Stimulated activated effector memory CD8-positive, alpha-beta T cell treated with anti-CD3 and anti-CD28 coated beads, Interleukin-12 subunit alpha, Interleukin-12 subunit beta, amount 100 ng/mL, for 72 hours (primary cell): ENCODE data around the gene LRMDA.
A peak's percentile ranks its signal among the peaks of the same experiment; 100 is the strongest.
"Not testable (repeated sequence)": the region's sequence is repeated elsewhere in the genome, so short reads cannot be mapped to it uniquely, and the experiment has no call there.

Experiments
- ATAC-seq: fragments of 150-1000 bp; cut with Tn5 transposase; 2 replicates; pipeline ENCODE4 v1.10.0; 2021
- DNase-seq, 2 donors: peaks; one replicate each; pipeline ENCODE4 v3.0.0; 2021 to 2022; ENCODE audit warnings: low spot score in 2 of 2
- H3K27ac Mint-ChIP-seq: one replicate; pipeline ENCODE4 v1.8.0; 2022; ENCODE audit warnings: mild to moderate bottlenecking, mixed read lengths
- H3K36me3 Mint-ChIP-seq: one replicate; pipeline ENCODE4 v1.8.0; 2022; ENCODE audit warnings: mild to moderate bottlenecking, mixed read lengths
- H3K4me1 Mint-ChIP-seq: one replicate; pipeline ENCODE4 v1.8.0; 2022; ENCODE audit warnings: mixed read lengths
- H3K4me3 Mint-ChIP-seq: one replicate; pipeline ENCODE4 v1.8.0; 2022; ENCODE audit warnings: mild to moderate bottlenecking, mixed read lengths
- H3K9me3 Mint-ChIP-seq: one replicate; pipeline ENCODE4 v1.8.0; 2022; ENCODE audit warnings: mixed read lengths

Gene LRMDA

DNA sequence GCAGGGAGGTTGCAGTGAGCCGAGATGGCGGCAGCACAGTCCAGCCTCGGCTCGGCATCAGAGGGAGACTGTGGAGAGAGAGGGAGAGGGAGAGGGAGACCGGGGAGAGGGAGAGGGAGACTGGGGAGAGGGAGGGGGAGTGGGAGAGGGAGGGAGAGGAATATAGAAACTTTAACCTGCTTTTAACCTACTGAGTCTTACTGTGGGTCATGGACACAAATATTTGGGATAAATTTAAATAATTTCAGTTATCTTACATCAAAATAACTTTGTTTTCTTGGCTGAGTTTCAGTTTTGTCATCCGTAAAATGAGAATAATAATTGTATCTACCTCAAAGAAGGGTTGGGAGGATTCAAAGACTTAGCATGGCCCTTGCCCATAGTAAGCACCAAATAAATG is 319.8 kb downstream of the LRMDA start:
- Mint-ChIP-seq H3K36me3 (no peaks in the 10 kb centered on the region), H3K27ac (no peak overlapping the region), H3K4me3 (no peak overlapping the region), H3K4me1 (no peaks in the 10 kb centered on the region), H3K9me3 (no peaks in the 10 kb centered on the region)
- DNase-seq: no peak
- ATAC-seq: no peak

DNA sequence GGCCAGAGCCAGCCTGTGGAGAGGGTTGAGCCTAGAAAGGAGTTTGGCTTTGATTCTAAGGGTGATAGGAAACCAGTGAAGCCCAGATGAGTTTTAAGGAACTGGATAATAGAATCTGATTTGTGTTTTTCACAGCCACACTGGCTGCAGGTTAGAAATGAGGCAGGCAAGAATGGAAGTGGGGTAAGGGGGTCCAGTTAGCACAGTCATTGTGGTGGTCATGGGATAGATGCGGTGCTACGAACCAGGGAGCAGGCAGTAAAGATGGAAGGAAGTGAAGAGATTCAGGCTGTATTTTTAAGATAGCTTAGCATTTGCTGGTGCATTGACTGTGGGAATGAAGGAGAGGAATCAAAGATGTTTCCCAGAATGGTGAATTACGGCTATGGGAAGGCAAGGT is 322.2 kb downstream of the LRMDA start:
- Mint-ChIP-seq H3K36me3 (no peaks in the 10 kb centered on the region), H3K9me3 (no peaks in the 10 kb centered on the region), H3K4me3 (no peak overlapping the region), H3K27ac (no peak overlapping the region), H3K4me1 (no peaks in the 10 kb centered on the region)
- no peak for DNase-seq
- no peak for ATAC-seq

DNA sequence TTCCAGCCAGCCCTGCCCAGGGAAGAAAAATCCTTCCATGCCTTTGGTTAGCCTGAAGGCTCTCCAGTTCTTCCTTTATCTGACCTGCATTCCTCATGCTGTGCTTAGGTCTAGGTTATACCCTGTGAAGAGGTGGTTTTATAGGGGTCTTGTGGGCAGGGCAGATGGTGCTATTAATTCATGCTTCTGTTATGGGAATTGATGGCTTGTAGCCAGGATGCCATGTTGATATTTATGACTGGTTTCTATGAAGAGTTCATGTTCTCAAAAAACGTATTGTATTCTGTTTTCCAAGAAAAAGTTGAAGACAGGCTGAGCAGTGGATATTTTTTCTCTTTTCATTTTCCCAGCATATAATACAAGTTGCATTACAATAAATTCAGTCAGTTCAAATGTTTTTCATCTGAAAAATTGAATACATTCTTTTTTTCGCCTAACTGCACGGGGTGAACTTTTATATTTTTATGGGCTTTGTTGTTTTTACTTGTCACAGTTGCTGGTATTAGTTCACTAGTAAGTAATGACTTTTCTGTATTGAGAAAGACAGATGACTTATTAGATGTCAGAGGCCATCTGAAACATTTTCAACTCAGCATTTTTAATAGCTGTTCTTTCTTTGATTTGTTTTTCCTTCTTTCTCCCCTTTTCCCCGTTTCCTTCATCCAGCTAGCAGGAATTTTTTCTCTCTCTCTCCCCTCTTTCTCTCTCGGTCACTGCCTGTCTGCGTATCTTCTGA is 322.8 kb downstream of the LRMDA start:
- Mint-ChIP-seq H3K4me1 (no peaks in the 10 kb centered on the region), H3K36me3 (no peaks in the 10 kb centered on the region), H3K9me3 (no peaks in the 10 kb centered on the region), H3K27ac (no peak overlapping the region), H3K4me3 (no peak overlapping the region)
- DNase-seq (no peak), ATAC-seq (no peak)

DNA sequence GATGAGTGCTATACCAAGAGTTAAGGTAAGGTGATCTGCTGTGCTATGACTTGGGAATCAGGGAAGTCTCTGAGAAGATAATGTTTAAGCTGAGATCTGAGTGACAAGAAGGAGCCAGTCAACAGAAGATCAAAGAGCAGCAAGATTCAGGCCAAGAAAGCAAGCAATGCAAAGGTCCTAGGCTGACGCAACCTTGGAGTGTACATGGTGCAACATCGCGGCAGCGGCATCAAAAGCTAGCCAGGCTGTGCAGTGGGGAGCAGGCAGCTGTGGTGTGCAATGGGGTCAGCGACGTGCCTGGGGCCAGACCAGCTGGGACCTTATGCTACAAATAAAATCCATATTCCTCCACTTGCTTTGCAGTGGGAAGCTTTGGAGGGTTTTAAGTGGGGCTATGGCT is 324.1 kb downstream of the LRMDA start:
- Mint-ChIP-seq H3K36me3 (no peaks in the 10 kb centered on the region), H3K27ac (no peak overlapping the region), H3K4me3 (no peak overlapping the region), H3K4me1 (no peaks in the 10 kb centered on the region), H3K9me3 (no peaks in the 10 kb centered on the region)
- ATAC-seq (no peak), DNase-seq (no peak)

DNA sequence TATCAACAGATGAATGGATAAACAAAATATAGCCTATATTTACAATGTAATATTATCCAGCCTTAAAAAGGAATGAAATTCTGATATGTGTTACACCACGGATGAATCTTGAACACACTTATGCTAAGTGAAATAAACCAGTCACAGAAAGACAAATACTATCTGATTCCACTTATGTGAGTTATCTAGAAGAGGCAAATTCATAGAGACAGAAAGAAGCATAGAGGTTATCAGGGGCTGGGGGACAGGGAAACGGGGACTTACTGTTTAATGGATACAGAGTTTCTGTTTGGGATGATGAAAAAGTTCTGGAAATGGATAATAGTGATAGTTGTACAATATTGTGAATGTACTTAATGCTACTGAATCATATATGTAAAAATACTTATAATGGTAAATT is 329.9 kb downstream of the LRMDA start:
- Mint-ChIP-seq H3K4me1 (no peaks in the 10 kb centered on the region), H3K27ac (no peak overlapping the region), H3K4me3 (no peak overlapping the region), H3K36me3 (no peaks in the 10 kb centered on the region), H3K9me3 (no peaks in the 10 kb centered on the region)
- DNase-seq: no peak
- ATAC-seq: no peak

DNA sequence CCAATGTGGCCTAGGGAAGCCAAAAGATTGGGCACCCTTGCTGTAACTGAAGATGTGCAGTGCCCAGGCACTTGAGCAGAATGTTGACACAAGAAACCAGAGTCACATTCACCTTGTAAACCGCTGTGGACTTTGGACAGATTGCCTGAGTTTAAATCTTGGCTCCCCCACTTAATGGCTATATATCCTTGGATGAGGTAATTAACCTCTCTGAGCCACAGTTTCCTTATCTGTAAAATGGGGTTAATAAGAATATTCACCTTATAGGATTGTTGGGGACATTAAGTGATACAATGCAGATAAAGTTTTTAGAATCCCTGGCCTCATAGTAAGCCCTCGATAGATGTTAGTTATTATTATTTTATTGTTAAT is 331.0 kb downstream of the LRMDA start:
- H3K4me1 Mint-ChIP-seq: no peaks in the 10 kb centered on the region
- ATAC-seq: no peak
- no peaks in the 10 kb centered on the region for H3K36me3 Mint-ChIP-seq
- no peak overlapping the region for H3K4me3 Mint-ChIP-seq
- no peak for DNase-seq
- no peaks in the 10 kb centered on the region for H3K9me3 Mint-ChIP-seq
- H3K27ac Mint-ChIP-seq: no peak overlapping the region

DNA sequence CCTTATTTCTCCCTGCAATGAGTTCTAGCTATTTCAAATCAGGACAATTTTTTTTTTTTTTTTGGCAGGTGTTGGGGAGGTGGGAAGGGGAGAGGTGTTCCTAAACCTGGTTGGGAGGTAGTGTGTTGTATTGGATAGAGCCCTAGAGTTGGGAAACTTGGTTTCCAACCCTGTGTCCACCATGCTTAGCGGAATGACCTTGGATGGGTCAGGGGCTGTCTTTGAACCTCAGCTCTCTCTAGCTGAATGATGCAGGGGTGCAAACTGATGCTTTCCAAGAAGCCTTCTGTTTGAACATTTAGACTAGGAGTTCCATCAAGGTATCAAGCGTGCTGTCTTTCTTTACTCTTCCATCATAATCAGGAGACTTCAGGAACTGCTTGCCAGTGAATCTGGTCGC is 332.2 kb downstream of the LRMDA start:
- DNase-seq (no peak), ATAC-seq (no peak)
- no peaks in the 10 kb centered on the region for H3K9me3 Mint-ChIP-seq
- H3K36me3 Mint-ChIP-seq: no peaks in the 10 kb centered on the region
- H3K27ac Mint-ChIP-seq: no peak overlapping the region
- H3K4me3 Mint-ChIP-seq: no peak overlapping the region
- H3K4me1 Mint-ChIP-seq: no peaks in the 10 kb centered on the region

DNA sequence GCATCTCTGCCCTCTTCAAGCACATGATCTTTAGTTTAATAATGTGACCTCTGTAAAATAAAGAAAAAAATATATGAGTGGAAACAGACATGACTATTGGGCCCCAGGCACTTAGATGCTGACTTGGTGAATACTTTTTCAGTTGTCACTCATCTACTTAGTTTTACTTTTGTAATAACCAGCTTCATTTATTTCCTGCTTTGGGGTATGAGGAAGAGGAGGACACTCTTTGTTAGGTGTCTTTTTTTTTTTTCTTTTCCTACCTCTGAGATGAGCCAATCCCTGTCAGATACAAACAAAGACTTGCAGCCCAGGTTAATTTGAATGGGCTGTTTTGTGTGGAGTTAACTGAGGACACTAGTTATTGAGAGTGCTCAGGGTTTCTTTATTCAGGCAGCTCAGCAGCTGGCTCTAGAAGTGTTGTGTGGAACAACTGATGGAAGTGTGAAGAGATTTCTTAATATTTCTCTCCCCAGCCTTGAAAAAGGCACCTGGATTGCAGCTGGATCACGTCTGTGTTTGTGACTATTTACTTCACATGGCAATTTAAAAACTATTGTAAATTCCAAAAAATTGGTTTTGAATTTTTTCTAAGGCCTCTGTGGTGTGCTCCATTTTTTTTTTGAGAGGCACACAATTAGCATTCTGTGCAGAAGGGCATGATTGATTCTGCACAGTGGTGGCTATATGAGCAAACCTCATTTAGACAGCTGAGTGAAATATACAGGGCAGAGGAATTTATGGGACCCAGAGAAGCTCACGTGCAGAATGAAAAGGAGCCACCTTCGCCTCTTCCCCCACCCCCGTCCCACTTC is 333.8 kb downstream of the LRMDA start:
- no peaks in the 10 kb centered on the region for H3K36me3 Mint-ChIP-seq
- DNase-seq (no peak), ATAC-seq (no peak)
- no peaks in the 10 kb centered on the region for H3K9me3 Mint-ChIP-seq
- no peak overlapping the region for H3K27ac Mint-ChIP-seq
- H3K4me1 Mint-ChIP-seq: no peaks in the 10 kb centered on the region
- H3K4me3 Mint-ChIP-seq: no peak overlapping the region

DNA sequence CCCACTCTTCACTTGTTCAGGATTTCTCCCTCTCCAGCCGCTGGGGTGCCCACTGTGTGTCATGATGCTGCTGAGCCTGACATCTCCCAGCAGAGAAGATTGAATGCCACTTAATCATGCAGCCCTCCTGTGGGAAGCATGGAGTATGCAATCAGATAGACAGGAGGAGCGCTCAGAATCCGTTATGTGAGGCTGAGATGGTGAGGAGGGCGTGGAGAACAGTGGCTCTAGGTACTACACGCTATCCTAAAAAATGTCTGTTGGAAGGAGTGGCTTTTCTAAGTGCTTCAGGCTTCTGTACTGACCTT is 334.3 kb downstream of the LRMDA start:
- DNase-seq (no peak), ATAC-seq (no peak)
- H3K36me3 Mint-ChIP-seq: no peaks in the 10 kb centered on the region
- no peaks in the 10 kb centered on the region for H3K4me1 Mint-ChIP-seq
- no peak overlapping the region for H3K4me3 Mint-ChIP-seq
- H3K9me3 Mint-ChIP-seq: no peaks in the 10 kb centered on the region
- H3K27ac Mint-ChIP-seq: no peak overlapping the region

DNA sequence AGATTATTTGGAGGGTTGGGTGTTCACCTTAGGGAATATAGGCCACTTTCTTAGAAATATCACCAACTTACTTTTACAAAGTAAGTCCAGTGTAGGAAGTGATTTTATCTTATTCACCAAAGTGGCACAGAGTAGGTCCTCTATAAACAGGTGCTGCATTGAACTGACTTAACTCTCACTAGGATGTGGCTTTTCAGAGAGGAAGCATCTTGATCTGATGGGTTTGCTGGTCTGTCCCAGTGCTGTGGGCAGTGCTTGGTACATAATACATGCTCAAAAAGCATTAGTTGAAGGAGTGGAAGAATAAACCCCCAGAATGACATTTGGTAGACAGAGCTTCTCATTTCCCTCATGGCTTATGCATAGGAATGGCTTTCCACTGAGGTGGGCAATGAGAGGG is 334.7 kb downstream of the LRMDA start:
- Mint-ChIP-seq H3K4me1 (peaks cover under 1% of the 10 kb centered on the region), H3K27ac (no peak overlapping the region), H3K36me3 (no peaks in the 10 kb centered on the region), H3K9me3 (no peaks in the 10 kb centered on the region), H3K4me3 (no peak overlapping the region)
- no peak for ATAC-seq
- DNase-seq: no peak

DNA sequence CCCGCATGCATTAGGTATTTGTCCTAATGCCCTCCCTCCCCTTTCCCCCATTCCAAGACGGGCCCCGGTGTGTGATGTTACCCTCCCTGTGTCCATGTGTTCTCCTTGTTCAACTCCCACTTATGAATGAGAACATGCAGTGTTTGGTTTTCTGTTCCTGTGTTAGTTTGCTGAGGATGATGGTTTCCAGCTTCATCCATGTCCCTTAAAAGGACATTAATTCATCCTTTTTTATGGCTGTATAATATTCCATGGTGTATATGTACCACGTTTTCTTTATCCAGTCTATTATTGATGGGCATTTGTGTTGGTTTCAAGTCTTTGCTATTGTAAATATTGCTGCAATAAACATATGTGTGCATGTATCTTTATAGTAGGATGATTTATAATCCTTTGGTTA is 335.3 kb downstream of the LRMDA start:
- not testable (repeated sequence) for H3K36me3 Mint-ChIP-seq, DNase-seq, H3K4me1 Mint-ChIP-seq, H3K9me3 Mint-ChIP-seq, ATAC-seq, H3K4me3 Mint-ChIP-seq, H3K27ac Mint-ChIP-seq

DNA sequence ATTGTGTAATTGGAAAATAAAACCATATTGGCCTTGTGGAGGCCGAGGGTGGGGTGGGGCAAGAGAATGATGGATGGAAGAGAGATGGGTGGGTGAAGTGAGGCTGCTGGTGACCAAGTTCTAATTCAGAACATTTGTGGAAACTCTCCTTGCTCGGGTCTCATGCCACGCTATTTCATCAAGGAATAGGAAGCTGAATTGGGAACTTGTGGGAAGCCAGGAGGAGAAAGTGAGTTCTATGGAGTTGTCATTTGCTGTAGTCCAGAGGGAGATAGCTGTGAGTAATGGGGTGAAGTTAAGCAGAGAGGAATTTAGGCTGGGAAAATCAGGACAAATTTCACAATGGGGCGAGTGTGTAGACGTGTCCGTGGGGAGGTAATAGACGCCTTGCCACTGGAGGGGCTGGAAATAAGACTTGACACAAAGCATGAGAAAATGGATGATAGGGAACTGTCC is 339.2 kb downstream of the LRMDA start:
- H3K36me3 Mint-ChIP-seq: no peaks in the 10 kb centered on the region
- DNase-seq (no peak), ATAC-seq (no peak)
- peaks cover 14% of the 10 kb centered on the region for H3K4me1 Mint-ChIP-seq
- H3K4me3 Mint-ChIP-seq: no peak overlapping the region
- H3K9me3 Mint-ChIP-seq: no peaks in the 10 kb centered on the region
- H3K27ac Mint-ChIP-seq: no peak overlapping the region

DNA sequence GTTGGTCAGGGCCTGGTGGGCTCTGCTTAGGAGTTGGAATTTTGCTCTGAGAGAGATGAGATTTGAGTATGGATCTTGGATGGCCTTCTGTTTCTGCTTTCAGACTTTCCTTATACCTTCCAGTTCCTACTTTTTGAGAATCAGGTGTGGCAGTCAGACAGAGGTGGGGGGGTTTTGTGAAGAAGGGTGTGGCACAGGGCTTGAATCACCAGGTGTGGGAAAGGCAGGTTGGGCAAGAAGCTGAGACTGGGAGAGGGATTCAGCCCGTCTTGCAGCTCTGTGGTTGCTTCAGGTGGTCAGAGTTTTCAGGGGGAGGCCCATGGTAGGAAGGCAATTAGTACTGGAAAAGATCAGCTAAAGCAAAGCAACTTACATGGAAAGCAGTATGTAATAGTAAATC is 340.2 kb downstream of the LRMDA start:
- no peaks in the 10 kb centered on the region for H3K9me3 Mint-ChIP-seq
- peak overlapping the region; percentile 36 for H3K4me3 Mint-ChIP-seq
- peak overlapping the region; percentile 46 for H3K27ac Mint-ChIP-seq
- no peak for DNase-seq
- H3K36me3 Mint-ChIP-seq: no peaks in the 10 kb centered on the region
- no peak for ATAC-seq
- H3K4me1 Mint-ChIP-seq: peaks cover 14% of the 10 kb centered on the region

DNA sequence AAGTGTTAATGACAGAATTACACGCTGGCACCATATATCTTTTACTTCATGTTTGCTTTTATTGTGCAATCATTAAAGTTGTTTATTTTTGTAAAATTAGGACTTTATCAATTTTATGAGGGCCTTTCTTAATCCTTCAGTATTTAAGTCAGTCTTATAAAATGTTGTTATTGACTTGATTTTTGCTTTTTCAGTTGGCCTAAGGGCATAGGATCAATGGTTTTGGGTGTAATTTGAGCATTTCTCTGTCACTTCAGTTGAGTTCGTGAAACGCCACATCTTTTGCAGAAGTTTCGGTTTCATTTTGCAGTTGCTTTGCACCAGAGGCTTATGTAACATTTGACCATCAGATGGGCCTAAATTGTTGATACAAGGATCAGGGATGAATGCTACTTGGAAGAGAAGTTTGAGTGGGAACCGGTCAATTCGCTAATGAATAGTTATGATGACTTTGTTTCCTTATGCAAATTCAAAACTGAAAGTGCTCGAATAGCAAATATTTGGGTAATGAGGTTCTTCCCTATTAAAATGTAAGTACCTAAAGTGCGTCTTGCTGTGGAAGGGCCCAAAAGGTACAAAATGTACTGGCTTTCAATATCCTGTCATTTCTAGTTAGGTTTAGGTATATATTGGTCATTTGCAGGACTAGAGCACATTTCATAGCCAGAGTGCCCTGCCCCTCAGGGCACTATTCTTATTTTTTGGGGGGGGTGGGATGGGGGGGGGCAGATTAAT is 340.9 kb downstream of the LRMDA start:
- Mint-ChIP-seq H3K9me3 (no peaks in the 10 kb centered on the region), H3K4me1 (peaks cover 14% of the 10 kb centered on the region), H3K27ac (peak overlapping the region; percentile 46), H3K4me3 (peak overlapping the region; percentile 36), H3K36me3 (no peaks in the 10 kb centered on the region)
- DNase-seq (no peak), ATAC-seq (no peak)

DNA sequence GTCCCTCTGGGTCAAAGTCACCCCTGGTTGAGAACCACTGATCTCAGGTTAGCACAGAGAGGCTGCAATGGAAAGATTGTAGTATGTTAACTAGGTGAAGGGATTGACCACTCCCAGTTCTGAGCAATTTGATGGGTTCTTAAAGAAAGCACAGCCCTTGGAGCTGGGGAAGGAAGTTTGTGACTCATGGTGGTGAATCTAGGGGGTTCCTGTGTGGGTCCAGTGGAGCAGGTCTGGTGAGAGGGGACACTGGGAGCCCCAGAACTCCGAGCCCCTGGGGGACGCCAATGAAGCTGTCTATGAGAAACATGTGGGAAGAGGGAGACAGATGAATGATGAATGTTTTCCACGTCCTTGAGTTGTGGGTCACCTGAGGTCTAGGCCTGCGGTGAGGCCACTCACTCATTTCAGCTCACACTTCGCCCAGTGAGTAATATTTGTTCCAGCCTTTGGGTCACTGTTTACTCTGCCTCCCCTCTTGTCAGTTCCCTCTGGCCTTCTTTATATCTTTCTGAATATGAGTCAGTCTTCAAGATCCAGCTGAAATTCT is 341.9 kb downstream of the LRMDA start:
- H3K9me3 Mint-ChIP-seq: no peaks in the 10 kb centered on the region
- H3K4me3 Mint-ChIP-seq: no peak overlapping the region
- no peaks in the 10 kb centered on the region for H3K36me3 Mint-ChIP-seq
- H3K4me1 Mint-ChIP-seq: peaks cover 14% of the 10 kb centered on the region
- H3K27ac Mint-ChIP-seq: no peak overlapping the region
- ATAC-seq: peak; percentile 71
- no peak for DNase-seq
